CD4-positive, alpha-beta T cell treated with Interleukin-15 for 4 hours (primary cell): Measurements from ENCODE around the gene ALDH3B1.
A peak's percentile ranks its signal among the peaks of the same experiment; 100 is the strongest.
"Not testable (repeated sequence)": the region's sequence is repeated elsewhere in the genome, so short reads cannot be mapped to it uniquely, and the experiment has no call there.

ENCODE experiments used
- DNase-seq: peaks from one replicate; pipeline ENCODE4 v3.0.0-alpha.2; 2020; ENCODE audit warnings: low spot score

Gene ALDH3B1

GRCh38 chr11:68010090-68011041 is at the start of gene ALDH3B1:
Gene ALDH3B1 (plus strand): TSS chr11:68010327. CDS start chr11:68015298, 4,971 bp downstream.
- DNase-seq: no peak

- DNase-seq: not testable (repeated sequence)
These were observed 46.9 kb upstream of the ALDH3B1 start for GRCh38 chr11:67963217-67963616.

- not testable (repeated sequence) for DNase-seq
These were observed 46.2 kb upstream of the ALDH3B1 start for GRCh38 chr11:67963879-67964278.

- not testable (repeated sequence) for DNase-seq
These were observed 45.4 kb upstream of the ALDH3B1 start for GRCh38 chr11:67964746-67965145.

GRCh38 chr11:67965830-67966348 is 44.2 kb upstream of the ALDH3B1 start:
- DNase-seq: not testable (repeated sequence)

- DNase-seq: not testable (repeated sequence)
These were observed 35.4 kb upstream of the ALDH3B1 start for GRCh38 chr11:67974746-67975145.

GRCh38 chr11:67978766-67979418 is 31.2 kb upstream of the ALDH3B1 start:
- DNase-seq: not testable (repeated sequence)

GRCh38 chr11:67981226-67981625 is 28.9 kb upstream of the ALDH3B1 start:
- DNase-seq: not testable (repeated sequence)

- DNase-seq: not testable (repeated sequence)
These were observed 27.8 kb upstream of the ALDH3B1 start for GRCh38 chr11:67982255-67982857.

GRCh38 chr11:67983951-67984350 is 26.2 kb upstream of the ALDH3B1 start:
- DNase-seq: no peak

GRCh38 chr11:67985302-67985701 is 24.8 kb upstream of the ALDH3B1 start:
- DNase-seq: not testable (repeated sequence)

GRCh38 chr11:67990546-67991346 is 19.4 kb upstream of the ALDH3B1 start:
- not testable (repeated sequence) for DNase-seq

GRCh38 chr11:67991347-67992121 is 18.6 kb upstream of the ALDH3B1 start:
- not testable (repeated sequence) for DNase-seq

- peak; percentile 50 for DNase-seq
These were observed 16.3 kb upstream of the ALDH3B1 start for GRCh38 chr11:67993821-67994220.

GRCh38 chr11:67994387-67994786 is 15.7 kb upstream of the ALDH3B1 start:
- DNase-seq: not testable (repeated sequence)

- not testable (repeated sequence) for DNase-seq
These were observed 15.0 kb upstream of the ALDH3B1 start for GRCh38 chr11:67995129-67995528.

- not testable (repeated sequence) for DNase-seq
These were observed 14.5 kb upstream of the ALDH3B1 start for GRCh38 chr11:67995579-67995978.

GRCh38 chr11:67996051-67996450 is 14.1 kb upstream of the ALDH3B1 start:
- no peak for DNase-seq

- DNase-seq: peak; percentile 17
These were observed 13.3 kb upstream of the ALDH3B1 start for GRCh38 chr11:67996622-67997474.
